ENCODE data around the gene PIGU. TPM values are rescaled to one million over a fixed set of nuclear protein-coding genes. Genes with fewer than 3 reads are reported as not detected.

Gene PIGU
- total and polyA plus RNA-seq, 2 donors (not counting 3 experiments of a cell fraction or from before 2014, with no cell fraction given) = 20.3 to 81.8 TPM

GRCh38 chr20:34711813-34712430 is 35.0 kb upstream of the PIGU start:
- POLR2A ChIA-PET = interaction anchor here (1.2 kb wide), 1 partner anchor 9 kb away, joined by 10 read pairs; no protein-coding TSS in a partner anchor
- H3K9ac ChIP-seq (replicated peaks; ENCODE audit: extremely low read depth, insufficient read depth, low read length) = no peak overlapping the region

More at GRCh38 chr20:34711813-34712430, 35.0 kb upstream of the PIGU start:
- intact Hi-C loops (cut with micrococcal nuclease) = no loop called here
- H3K4me2 ChIP-seq (ENCODE audit: insufficient read depth, low read length) = no peak overlapping the region
- peaks cover 24% of the 10 kb centered on the region for H3K4me1 ChIP-seq (ENCODE audit: control insufficient read depth, extremely low read depth, insufficient read depth, low read length)
- no TSS peak for BruUV-seq (replicated peaks)
- no peak overlapping the region for H2AFZ ChIP-seq (ENCODE audit: low read depth, low read length)
- no peak for TF ChIP-seq MAX (IDR thresholded peaks at IDR 0.05; ENCODE audit: insufficient read depth, insufficient read length)
- no peak for TF ChIP-seq MYC (IDR thresholded peaks at IDR 0.05; ENCODE audit: low read depth, low read length)
- TF ChIP-seq POLR2A (IDR thresholded peaks at IDR 0.05; ENCODE audit: low read depth, low read length) = no peak
- TF ChIP-seq JUN (IDR thresholded peaks at IDR 0.05; ENCODE audit: borderline replicate concordance, insufficient read depth, insufficient read length, low read depth) = no peak
- no peak for TF ChIP-seq CTCF (IDR thresholded peaks at IDR 0.05; ENCODE audit: extremely low read depth in 1 of 2, insufficient read depth in 1 of 2, low read depth in 1 of 2, low read length in 2 of 2)
- TF ChIP-seq GATA2 (IDR thresholded peaks at IDR 0.05; ENCODE audit: insufficient read depth, insufficient read length, low read depth, low read length) = no peak
- no peak for TF ChIP-seq FOS (IDR thresholded peaks at IDR 0.05; ENCODE audit: borderline replicate concordance, insufficient read depth, low read length)
- TF ChIP-seq POLR2AphosphoS5 (IDR thresholded peaks at IDR 0.05; ENCODE audit: insufficient read depth, low read depth, low read length) = no peak
- no peak for TF ChIP-seq EZH2 (IDR thresholded peaks at IDR 0.05; ENCODE audit: borderline replicate concordance, low read depth, low read length, severe bottlenecking)
- no peaks in the 10 kb centered on the region for H4K20me1 ChIP-seq (replicated peaks; ENCODE audit: control insufficient read depth, extremely low read depth, insufficient read depth, low read length)
- FAIRE-seq (no peak), DNase-seq (ENCODE audit: low read depth, low spot score) (no peak)
- H3K9me3 ChIP-seq (replicated peaks; ENCODE audit: control insufficient read depth, insufficient read depth, low read length) = no peaks in the 10 kb centered on the region
- H3K27ac ChIP-seq (ENCODE audit: insufficient read depth, low read depth, low read length) = no peak overlapping the region
- CTCF ChIA-PET = interaction anchor here (1.1 kb wide), 1 partner anchor 13 kb away, joined by 3 read pairs; no protein-coding TSS in a partner anchor
- H3K4me3 ChIP-seq (replicated peaks in 1 of 3; ENCODE audit: insufficient read depth in 1 of 3, low read depth in 1 of 3, low read length in 3 of 3) = no peak overlapping the region
- H3K79me2 ChIP-seq (ENCODE audit: control insufficient read depth, insufficient read depth, low read length) = no peaks in the 10 kb centered on the region
- H3K36me3 ChIP-seq (ENCODE audit: control insufficient read depth in 2 of 2, extremely low read depth in 1 of 2, insufficient read depth in 2 of 2, low read length in 2 of 2) = peaks cover 0 to 6% of the 10 kb centered on the region in 2 experiments
- no peaks in the 10 kb centered on the region for H3K27me3 ChIP-seq (ENCODE audit: control insufficient read depth in 2 of 2, insufficient read depth in 2 of 2, low read length in 2 of 2)
- no peaks in the 10 kb centered on the region for H3K9me1 ChIP-seq (replicated peaks; ENCODE audit: control insufficient read depth, extremely low read depth, insufficient read depth, low read length)
- dilution Hi-C loops (cut with MboI; ENCODE audit: extremely low pct_ligation_motif_present, low sequenced_read_pairs) = no loop called here

Measured in endothelial cell of umbilical vein (primary cell).